Memory B cell (primary cell): ENCODE data around the gene NIPBL.
A peak's percentile ranks its signal among the peaks of the same experiment; 100 is the strongest.
"Not testable (repeated sequence)": the region's sequence is repeated elsewhere in the genome, so short reads cannot be mapped to it uniquely, and the experiment has no call there.

Experiments
- ATAC-seq: fragments of 150-1000 bp; cut with Tn5 transposase; 2 replicates; pipeline ENCODE4 v1.10.0; 2021; ENCODE audit warnings: low read depth, mild to moderate bottlenecking, moderate library complexity
- DNase-seq, 2 donors: peaks; one replicate each; pipeline ENCODE4 v3.0.0; 2022; ENCODE audit warnings: low spot score in 2 of 2
- H3K27ac Mint-ChIP-seq: one replicate; pipeline ENCODE4 v1.8.0; 2022; ENCODE audit warnings: mild to moderate bottlenecking, moderate library complexity, mixed read lengths
- H3K27me3 Mint-ChIP-seq: one replicate; pipeline ENCODE4 v1.8.0; 2022; ENCODE audit warnings: mixed read lengths
- H3K36me3 Mint-ChIP-seq: one replicate; pipeline ENCODE4 v1.8.0; 2022; ENCODE audit warnings: mild to moderate bottlenecking, mixed read lengths
- H3K4me1 Mint-ChIP-seq: one replicate; pipeline ENCODE4 v1.8.0; 2022; ENCODE audit warnings: mixed read lengths
- H3K4me3 Mint-ChIP-seq: one replicate; pipeline ENCODE4 v1.8.0; 2022; ENCODE audit warnings: mild to moderate bottlenecking, moderate library complexity, mixed read lengths
- H3K9me3 Mint-ChIP-seq: one replicate; pipeline ENCODE4 v1.8.0; 2022; ENCODE audit warnings: mixed read lengths

The NIPBL gene

DNA sequence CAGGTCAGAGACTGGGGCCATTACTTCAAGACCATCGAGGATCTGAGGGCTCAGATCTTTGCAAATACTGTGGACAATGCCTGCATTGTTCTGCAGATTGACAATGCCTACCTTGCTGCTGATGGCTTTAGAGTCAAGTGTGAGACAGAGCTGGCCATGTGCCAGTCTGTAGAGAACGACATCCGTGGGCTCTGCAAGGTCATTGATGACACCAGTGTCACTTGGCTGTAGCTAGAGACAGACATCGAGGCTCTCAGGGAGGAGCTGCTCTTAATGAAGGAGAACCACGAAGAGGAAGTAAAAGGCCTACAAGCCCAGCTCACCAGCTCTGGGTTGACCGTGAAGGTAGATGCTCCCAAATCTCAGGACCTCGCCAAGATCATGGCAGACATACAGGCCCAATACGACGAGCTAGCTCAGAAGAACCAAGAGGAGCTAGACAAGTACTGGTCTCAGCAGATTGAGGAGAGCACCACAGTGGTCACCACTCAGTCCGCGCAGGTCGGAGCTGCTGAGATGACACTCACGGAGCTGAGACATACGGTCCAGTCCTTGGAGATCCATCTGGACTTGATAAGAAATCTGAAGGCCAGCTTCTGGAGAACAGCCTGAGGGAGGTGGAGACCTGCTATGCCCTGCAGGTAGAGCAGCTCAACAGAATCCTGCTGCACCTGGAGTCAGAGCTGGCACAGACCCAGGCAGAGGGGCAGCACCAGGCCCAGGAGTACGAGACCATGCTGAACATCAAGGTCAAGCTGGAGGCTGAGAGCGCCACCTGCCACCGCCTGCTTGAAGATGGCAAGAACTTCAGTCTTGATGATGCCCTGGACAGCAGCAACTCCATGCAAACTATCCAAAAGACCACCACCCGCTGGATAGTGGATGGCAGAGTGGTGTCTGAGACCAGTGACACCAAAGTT lies 9.3 kb downstream of the NIPBL start:
- peak overlapping the region; percentile 12 for H3K4me3 Mint-ChIP-seq
- no peak for ATAC-seq
- H3K27me3 Mint-ChIP-seq, result no peaks in the 10 kb centered on the region
- H3K27ac Mint-ChIP-seq, result no peak overlapping the region
- H3K9me3 Mint-ChIP-seq, result no peaks in the 10 kb centered on the region
- DNase-seq, result no peak
- H3K4me1 Mint-ChIP-seq, result peaks cover 43% of the 10 kb centered on the region
- H3K36me3 Mint-ChIP-seq, result peaks cover 11% of the 10 kb centered on the region

DNA sequence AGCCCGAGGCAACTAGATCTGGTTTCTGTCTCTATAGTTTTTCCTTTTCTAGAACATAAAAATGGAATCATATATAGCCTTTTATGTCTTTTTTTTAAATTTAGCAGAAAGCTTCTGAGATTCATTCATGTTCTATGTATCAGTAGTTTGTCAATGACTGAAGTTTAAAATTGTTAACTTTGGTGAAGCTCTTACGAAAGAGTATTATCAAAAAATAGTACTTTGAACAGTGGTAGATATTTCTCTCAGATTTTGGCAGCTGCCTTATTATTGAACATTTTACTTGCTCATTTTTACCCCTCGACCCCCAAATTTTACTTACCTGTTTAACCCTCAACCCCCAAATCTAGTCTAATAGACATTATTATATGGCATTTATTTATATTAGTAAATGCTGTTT lies 10.2 kb downstream of the NIPBL start:
- ATAC-seq (no peak), DNase-seq (no peak)
- Mint-ChIP-seq H3K4me1 (peaks cover 43% of the 10 kb centered on the region), H3K9me3 (no peaks in the 10 kb centered on the region), H3K27me3 (no peaks in the 10 kb centered on the region), H3K4me3 (no peak overlapping the region), H3K36me3 (peaks cover 19% of the 10 kb centered on the region), H3K27ac (no peak overlapping the region)

DNA sequence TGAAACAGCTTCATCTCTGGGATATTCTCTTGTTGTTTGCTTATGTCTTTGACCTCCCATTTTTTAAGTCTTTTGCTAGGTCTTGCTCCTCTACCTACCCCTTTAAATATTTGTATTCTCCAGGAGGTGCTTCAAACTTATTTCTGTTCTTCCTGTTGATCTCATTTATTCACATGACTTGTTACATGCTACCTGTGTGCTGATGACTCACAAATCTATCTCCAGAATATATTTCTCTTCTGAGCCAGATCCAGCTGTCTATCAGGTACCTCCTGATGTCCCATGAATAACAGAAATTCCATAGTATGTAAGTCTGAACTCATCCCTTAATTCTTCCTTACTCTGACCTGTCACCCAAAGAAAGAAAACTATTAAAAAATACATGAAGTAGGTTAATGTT lies 11.0 kb downstream of the NIPBL start:
- Mint-ChIP-seq H3K36me3 (peaks cover 22% of the 10 kb centered on the region), H3K4me1 (peaks cover 37% of the 10 kb centered on the region), H3K9me3 (peaks cover 2% of the 10 kb centered on the region), H3K27me3 (no peaks in the 10 kb centered on the region), H3K4me3 (peak overlapping the region; percentile 1), H3K27ac (peak overlapping the region; percentile 46)
- ATAC-seq (no peak), DNase-seq (no peak)

GRCh38 chr5:36888303-36888702 lies 11.7 kb downstream of the NIPBL start:
- Mint-ChIP-seq H3K27me3 (no peaks in the 10 kb centered on the region), H3K27ac (no peak overlapping the region), H3K36me3 (peaks cover 22% of the 10 kb centered on the region), H3K9me3 (peaks cover 2% of the 10 kb centered on the region), H3K4me1 (peaks cover 37% of the 10 kb centered on the region), H3K4me3 (no peak overlapping the region)
- no peak for ATAC-seq
- no peak for DNase-seq

- DNase-seq, result no peak
- no peak overlapping the region for H3K4me3 Mint-ChIP-seq
- ATAC-seq, result no peak
- no peak overlapping the region for H3K27ac Mint-ChIP-seq
- H3K27me3 Mint-ChIP-seq, result no peaks in the 10 kb centered on the region
- H3K36me3 Mint-ChIP-seq, result peaks cover 23% of the 10 kb centered on the region
- H3K4me1 Mint-ChIP-seq, result peaks cover 36% of the 10 kb centered on the region
- peaks cover 2% of the 10 kb centered on the region for H3K9me3 Mint-ChIP-seq
Observed at GRCh38 chr5:36889264-36889663, 12.7 kb downstream of the NIPBL start.

- no peak for ATAC-seq
- DNase-seq, result no peak
- no peak overlapping the region for H3K4me3 Mint-ChIP-seq
- peaks cover 44% of the 10 kb centered on the region for H3K4me1 Mint-ChIP-seq
- no peak overlapping the region for H3K27ac Mint-ChIP-seq
- no peaks in the 10 kb centered on the region for H3K27me3 Mint-ChIP-seq
- H3K9me3 Mint-ChIP-seq, result peaks cover 2% of the 10 kb centered on the region
- H3K36me3 Mint-ChIP-seq, result peaks cover 22% of the 10 kb centered on the region
Observed at GRCh38 chr5:36891266-36891665, 14.7 kb downstream of the NIPBL start.

GRCh38 chr5:36892085-36892830 lies 15.7 kb downstream of the NIPBL start:
- Mint-ChIP-seq H3K4me1 (peaks cover 43% of the 10 kb centered on the region), H3K36me3 (peaks cover 22% of the 10 kb centered on the region)
- not testable (repeated sequence) for H3K27ac Mint-ChIP-seq, ATAC-seq, H3K4me3 Mint-ChIP-seq, DNase-seq, H3K27me3 Mint-ChIP-seq, H3K9me3 Mint-ChIP-seq

GRCh38 chr5:36894954-36895353 lies 18.4 kb downstream of the NIPBL start:
- Mint-ChIP-seq H3K36me3 (peaks cover 21% of the 10 kb centered on the region), H3K4me1 (peaks cover 42% of the 10 kb centered on the region), H3K4me3 (no peak overlapping the region), H3K27me3 (no peaks in the 10 kb centered on the region), H3K9me3 (peaks cover 2% of the 10 kb centered on the region), H3K27ac (no peak overlapping the region)
- DNase-seq (no peak), ATAC-seq (no peak)

GRCh38 chr5:36896476-36896875 lies 19.9 kb downstream of the NIPBL start:
- no peaks in the 10 kb centered on the region for H3K27me3 Mint-ChIP-seq
- H3K4me1 Mint-ChIP-seq, result peaks cover 39% of the 10 kb centered on the region
- peaks cover 2% of the 10 kb centered on the region for H3K9me3 Mint-ChIP-seq
- DNase-seq (no peak), ATAC-seq (no peak)
- H3K27ac Mint-ChIP-seq, result peak overlapping the region; percentile 33
- H3K36me3 Mint-ChIP-seq, result peaks cover 18% of the 10 kb centered on the region
- no peak overlapping the region for H3K4me3 Mint-ChIP-seq

DNA sequence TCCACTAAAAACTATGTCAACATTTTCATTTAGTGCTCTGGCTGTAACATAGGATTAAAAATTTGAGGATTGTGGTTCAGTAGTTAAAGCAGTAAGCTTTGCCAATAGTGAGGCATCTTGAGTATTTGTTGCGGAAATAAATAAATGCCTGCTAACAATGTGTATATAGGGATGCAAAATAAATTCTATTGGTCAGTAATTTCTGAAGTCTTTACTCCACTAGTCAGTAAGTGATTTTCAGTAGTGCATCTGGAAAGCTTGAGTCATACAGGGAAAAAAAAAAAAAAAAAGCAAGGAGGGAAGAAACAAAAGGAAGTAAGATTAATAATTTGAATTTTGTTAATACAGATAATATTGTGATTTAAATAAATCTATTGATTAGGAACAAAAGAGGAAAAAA lies 21.0 kb downstream of the NIPBL start:
- Mint-ChIP-seq H3K4me3 (no peak overlapping the region), H3K4me1 (peaks cover 46% of the 10 kb centered on the region), H3K9me3 (peaks cover 5% of the 10 kb centered on the region), H3K27ac (no peak overlapping the region), H3K27me3 (no peaks in the 10 kb centered on the region), H3K36me3 (peaks cover 19% of the 10 kb centered on the region)
- DNase-seq (no peak), ATAC-seq (no peak)

DNA sequence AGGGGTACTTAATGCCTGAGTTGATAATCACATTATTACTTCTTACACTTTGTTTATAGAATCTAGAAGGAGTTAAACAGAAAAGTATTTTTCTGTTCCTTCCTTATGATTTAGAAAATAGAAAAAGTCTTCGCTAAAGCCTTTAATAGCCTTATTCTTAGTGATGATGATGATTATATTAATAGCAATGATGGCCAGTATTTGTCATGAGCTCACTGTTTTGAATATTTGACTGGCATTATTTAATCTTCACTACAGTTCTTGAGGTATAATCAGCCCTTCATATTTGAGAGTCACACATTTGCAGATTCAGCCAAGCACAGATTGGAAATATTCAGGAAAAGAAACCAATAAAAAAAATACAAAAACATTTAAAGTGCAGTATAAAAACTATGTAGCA lies 23.3 kb downstream of the NIPBL start:
- Mint-ChIP-seq H3K4me3 (no peak overlapping the region), H3K4me1 (peaks cover 45% of the 10 kb centered on the region)

GRCh38 chr5:36900283-36900682 lies 23.7 kb downstream of the NIPBL start:
- no peaks in the 10 kb centered on the region for H3K27me3 Mint-ChIP-seq
- DNase-seq, result no peak
- no peak for ATAC-seq
- peaks cover 15% of the 10 kb centered on the region for H3K36me3 Mint-ChIP-seq
- no peak overlapping the region for H3K4me3 Mint-ChIP-seq
- peaks cover 7% of the 10 kb centered on the region for H3K9me3 Mint-ChIP-seq
- H3K27ac Mint-ChIP-seq, result no peak overlapping the region
- peaks cover 45% of the 10 kb centered on the region for H3K4me1 Mint-ChIP-seq

More for the DNA sequence above, 23.3 kb downstream of the NIPBL start:
- H3K9me3 Mint-ChIP-seq, result peaks cover 5% of the 10 kb centered on the region
- DNase-seq (no peak), ATAC-seq (no peak)
- peaks cover 17% of the 10 kb centered on the region for H3K36me3 Mint-ChIP-seq
- H3K27me3 Mint-ChIP-seq, result no peaks in the 10 kb centered on the region
- H3K27ac Mint-ChIP-seq, result no peak overlapping the region

DNA sequence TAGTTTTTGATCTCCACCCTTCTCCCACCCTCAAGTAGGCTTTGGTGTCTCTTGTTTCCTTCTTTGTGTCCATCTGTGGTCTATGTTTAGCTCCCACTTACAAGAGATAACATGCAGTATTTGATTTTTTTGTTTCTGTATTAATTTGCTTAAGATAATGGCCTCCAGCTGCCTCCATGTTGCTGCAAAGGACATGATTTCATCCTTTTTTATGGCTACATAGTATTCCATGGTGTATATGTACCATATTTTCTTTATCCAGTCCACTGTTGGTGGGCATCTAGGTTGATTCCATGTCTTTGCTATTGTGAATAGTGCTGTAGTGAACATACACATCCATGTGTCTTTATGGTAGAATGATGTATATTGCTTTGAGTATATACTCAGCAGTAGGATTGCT lies 24.5 kb downstream of the NIPBL start:
- not testable (repeated sequence) for H3K9me3 Mint-ChIP-seq, ATAC-seq, H3K27me3 Mint-ChIP-seq, H3K27ac Mint-ChIP-seq, DNase-seq, H3K4me3 Mint-ChIP-seq
- H3K36me3 Mint-ChIP-seq, result peaks cover 15% of the 10 kb centered on the region
- H3K4me1 Mint-ChIP-seq, result peaks cover 37% of the 10 kb centered on the region

DNA sequence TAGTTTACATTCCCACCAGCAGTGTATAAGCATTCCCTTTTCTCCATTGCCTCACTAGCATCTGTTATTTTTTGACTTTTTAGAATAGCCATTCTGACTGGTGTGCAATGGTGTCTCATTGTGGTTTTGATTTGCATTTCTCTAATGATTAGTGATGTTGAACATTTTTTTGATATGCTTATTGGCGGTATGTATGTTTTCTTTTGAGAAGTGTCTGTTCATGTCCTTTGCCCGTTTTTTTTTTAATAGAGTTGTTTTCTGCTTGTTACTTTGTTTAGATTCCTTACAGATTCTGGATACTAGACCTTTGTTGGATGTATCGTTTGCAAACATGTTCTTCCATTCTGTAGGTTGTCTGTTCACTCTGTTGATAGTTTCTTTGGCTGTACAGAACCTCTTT lies 25.3 kb downstream of the NIPBL start:
- peaks cover 15% of the 10 kb centered on the region for H3K36me3 Mint-ChIP-seq
- no peak overlapping the region for H3K4me3 Mint-ChIP-seq
- H3K4me1 Mint-ChIP-seq, result peaks cover 36% of the 10 kb centered on the region
- no peaks in the 10 kb centered on the region for H3K27me3 Mint-ChIP-seq
- no peak overlapping the region for H3K27ac Mint-ChIP-seq
- peaks cover 7% of the 10 kb centered on the region for H3K9me3 Mint-ChIP-seq
- DNase-seq (no peak), ATAC-seq (no peak)
